SK-N-SH treated with all-trans-retinoic acid at 6 μM for 48 hours (cell line): ENCODE results near the gene RTP5.

Experiments used
- ATAC-seq: fragments of 200-7000 bp; cut with Tn5 transposase; 3 replicates; pipeline ENCODE4 v1.9.1; 2020; ENCODE audit warnings: mild to moderate bottlenecking, moderate library complexity
- ARNTL ChIP-seq: fragments of 450-650 bp; formaldehyde crosslinking; IDR thresholded peaks from 2 replicates; pipeline ENCODE4 v1.5.0; 2020; ENCODE audit warnings: low read depth, mild to moderate bottlenecking, moderate library complexity, borderline replicate concordance
- BACH2 ChIP-seq: fragments of 250-450 bp; sonication (Bioruptor Pico); IDR thresholded peaks from 2 replicates; pipeline ENCODE4 v1.9.0; 2021; ENCODE audit warnings: mild to moderate bottlenecking, borderline replicate concordance
- CSDC2 ChIP-seq: fragments of 250-450 bp; sonication (Bioruptor Pico); IDR thresholded peaks from 2 replicates; pipeline ENCODE4 v1.5.0; 2020; ENCODE audit warnings: mild to moderate bottlenecking, moderate library complexity
- ESRRG ChIP-seq: fragments of 250-450 bp; sonication (Bioruptor Pico); IDR thresholded peaks from 2 replicates; pipeline ENCODE4 v1.6.1; 2021; ENCODE audit warnings: mild to moderate bottlenecking
- GLIS3 ChIP-seq: fragments of 250-450 bp; sonication (Bioruptor Pico); IDR thresholded peaks from 2 replicates; pipeline ENCODE4 v1.5.0; 2020; ENCODE audit warnings: mild to moderate bottlenecking, moderate library complexity
- ISL1 ChIP-seq: fragments of 250-450 bp; sonication (Bioruptor Pico); IDR thresholded peaks from 2 replicates; pipeline ENCODE4 v2.1.2; 2022; ENCODE audit warnings: mild to moderate bottlenecking, moderate library complexity
- OSR1 ChIP-seq: fragments of 250-450 bp; sonication (Bioruptor Pico); IDR thresholded peaks from 2 replicates; pipeline ENCODE4 v1.8.0; 2022; ENCODE audit warnings: moderate library complexity, mild to moderate bottlenecking, inconsistent platforms
- PPARA ChIP-seq: fragments of 250-450 bp; sonication (Bioruptor Pico); IDR thresholded peaks from 2 replicates; pipeline ENCODE4 v1.5.0; 2020; ENCODE audit warnings: mild to moderate bottlenecking, borderline replicate concordance
- RARB ChIP-seq: fragments of 250-450 bp; sonication (Bioruptor Pico); IDR thresholded peaks from 2 replicates; pipeline ENCODE4 v1.8.0; 2021; ENCODE audit warnings: mild to moderate bottlenecking, moderate library complexity
- SNAI2 ChIP-seq: fragments of 250-450 bp; sonication (Bioruptor Pico); IDR thresholded peaks from 2 replicates; pipeline ENCODE4 v1.5.0; 2020; ENCODE audit warnings: mild to moderate bottlenecking, moderate library complexity
- TCF4 ChIP-seq: fragments of 250-450 bp; sonication (Bioruptor Pico); IDR thresholded peaks from 2 replicates; pipeline ENCODE4 v1.8.0; 2021; ENCODE audit warnings: mild to moderate bottlenecking, moderate library complexity, borderline replicate concordance
- TOX ChIP-seq: fragments of 250-450 bp; sonication (Bioruptor Pico); IDR thresholded peaks from 2 replicates; pipeline ENCODE4 v1.8.0; 2021; ENCODE audit warnings: mild to moderate bottlenecking, moderate library complexity, borderline replicate concordance
- ZC3H10 ChIP-seq: fragments of 250-450 bp; sonication (Bioruptor Pico); IDR thresholded peaks from 2 replicates; pipeline ENCODE4 v1.5.1; 2021; ENCODE audit warnings: mild to moderate bottlenecking, moderate library complexity
- ZFP3 ChIP-seq: fragments of 250-450 bp; sonication (Bioruptor Pico); IDR thresholded peaks from 2 replicates; pipeline ENCODE4 v1.5.0; 2020; ENCODE audit warnings: mild to moderate bottlenecking, moderate library complexity
- ZFP30 ChIP-seq: fragments of 450-650 bp; formaldehyde crosslinking; IDR thresholded peaks from 2 replicates; pipeline ENCODE4 v1.5.0; 2022; ENCODE audit warnings: mild to moderate bottlenecking, moderate library complexity
- ZNF565 ChIP-seq: fragments of 450-650 bp; formaldehyde crosslinking; conservative IDR thresholded peaks from 2 replicates; pipeline ENCODE4 v1.5.0; 2020; ENCODE audit warnings: low read depth, mild to moderate bottlenecking, moderate library complexity
- ZNF70 ChIP-seq: fragments of 450-650 bp; formaldehyde crosslinking; IDR thresholded peaks from 2 replicates; pipeline ENCODE4 v1.5.0; 2020; ENCODE audit warnings: mild to moderate bottlenecking, moderate library complexity
- ZNF8 ChIP-seq: fragments of 450-650 bp; formaldehyde crosslinking; IDR thresholded peaks from 2 replicates; pipeline ENCODE4 v1.5.0; 2020; ENCODE audit warnings: mild to moderate bottlenecking, moderate library complexity
- TF ChIP-seq, protein P1 (sequence below): fragments of 250-450 bp; sonication (Bioruptor Pico); IDR thresholded peaks from 2 replicates; pipeline ENCODE4 v1.8.0; 2021; ENCODE audit warnings: low read depth, mild to moderate bottlenecking, moderate library complexity, borderline replicate concordance
- TF ChIP-seq, protein P2 (sequence below): fragments of 250-450 bp; sonication (Bioruptor Pico); IDR thresholded peaks from 2 replicates; pipeline ENCODE4 v1.8.0; 2020; ENCODE audit warnings: mild to moderate bottlenecking, moderate library complexity, borderline replicate concordance
- TF ChIP-seq, protein P3 (sequence below): fragments of 250-450 bp; sonication (Bioruptor Pico); IDR thresholded peaks from 2 replicates; pipeline ENCODE4 v1.5.1; 2021; ENCODE audit warnings: mild to moderate bottlenecking, moderate library complexity
- TF ChIP-seq, protein P4 (sequence below): fragments of 250-450 bp; sonication (Bioruptor Pico); IDR thresholded peaks from 2 replicates; pipeline ENCODE4 v1.5.1; 2020; ENCODE audit warnings: low read depth, mild to moderate bottlenecking, moderate library complexity

The RTP5 gene

DNA sequence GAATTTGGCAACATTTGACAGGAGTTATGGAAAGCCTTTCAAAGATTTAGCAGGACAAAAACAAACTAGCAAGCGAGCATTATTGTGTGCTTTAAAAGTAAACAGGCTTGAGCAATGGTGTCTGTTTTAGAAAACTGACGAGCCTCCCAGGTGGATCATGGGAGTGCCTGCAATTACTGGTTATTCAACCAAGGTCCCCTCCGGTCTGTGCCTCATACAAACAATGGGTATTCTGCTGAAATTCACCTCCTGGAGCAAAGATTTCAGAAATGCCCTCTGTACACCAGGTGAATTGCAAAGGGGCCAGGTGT lies 22.4 kb downstream of the RTP5 start:
- no peak for ATAC-seq
- TF ChIP-seq OSR1 (CRISPR knock-in tag) (no peak), GLIS3 (no peak), TOX (CRISPR knock-in tag) (no peak), ESRRG (CRISPR knock-in tag) (no peak), ZC3H10 (CRISPR knock-in tag) (no peak), RARB (no peak)
- TF ChIP-seq, protein P1, sequence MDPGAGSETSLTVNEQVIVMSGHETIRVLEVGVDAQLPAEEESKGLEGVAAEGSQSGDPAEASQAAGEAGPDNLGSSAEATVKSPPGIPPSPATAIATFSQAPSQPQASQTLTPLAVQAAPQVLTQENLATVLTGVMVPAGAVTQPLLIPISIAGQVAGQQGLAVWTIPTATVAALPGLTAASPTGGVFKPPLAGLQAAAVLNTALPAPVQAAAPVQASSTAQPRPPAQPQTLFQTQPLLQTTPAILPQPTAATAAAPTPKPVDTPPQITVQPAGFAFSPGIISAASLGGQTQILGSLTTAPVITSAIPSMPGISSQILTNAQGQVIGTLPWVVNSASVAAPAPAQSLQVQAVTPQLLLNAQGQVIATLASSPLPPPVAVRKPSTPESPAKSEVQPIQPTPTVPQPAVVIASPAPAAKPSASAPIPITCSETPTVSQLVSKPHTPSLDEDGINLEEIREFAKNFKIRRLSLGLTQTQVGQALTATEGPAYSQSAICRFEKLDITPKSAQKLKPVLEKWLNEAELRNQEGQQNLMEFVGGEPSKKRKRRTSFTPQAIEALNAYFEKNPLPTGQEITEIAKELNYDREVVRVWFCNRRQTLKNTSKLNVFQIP (CRISPR knock-in tag) = no peak
- TF ChIP-seq, protein P2, sequence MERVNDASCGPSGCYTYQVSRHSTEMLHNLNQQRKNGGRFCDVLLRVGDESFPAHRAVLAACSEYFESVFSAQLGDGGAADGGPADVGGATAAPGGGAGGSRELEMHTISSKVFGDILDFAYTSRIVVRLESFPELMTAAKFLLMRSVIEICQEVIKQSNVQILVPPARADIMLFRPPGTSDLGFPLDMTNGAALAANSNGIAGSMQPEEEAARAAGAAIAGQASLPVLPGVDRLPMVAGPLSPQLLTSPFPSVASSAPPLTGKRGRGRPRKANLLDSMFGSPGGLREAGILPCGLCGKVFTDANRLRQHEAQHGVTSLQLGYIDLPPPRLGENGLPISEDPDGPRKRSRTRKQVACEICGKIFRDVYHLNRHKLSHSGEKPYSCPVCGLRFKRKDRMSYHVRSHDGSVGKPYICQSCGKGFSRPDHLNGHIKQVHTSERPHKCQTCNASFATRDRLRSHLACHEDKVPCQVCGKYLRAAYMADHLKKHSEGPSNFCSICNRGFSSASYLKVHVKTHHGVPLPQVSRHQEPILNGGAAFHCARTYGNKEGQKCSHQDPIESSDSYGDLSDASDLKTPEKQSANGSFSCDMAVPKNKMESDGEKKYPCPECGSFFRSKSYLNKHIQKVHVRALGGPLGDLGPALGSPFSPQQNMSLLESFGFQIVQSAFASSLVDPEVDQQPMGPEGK = no peak

DNA sequence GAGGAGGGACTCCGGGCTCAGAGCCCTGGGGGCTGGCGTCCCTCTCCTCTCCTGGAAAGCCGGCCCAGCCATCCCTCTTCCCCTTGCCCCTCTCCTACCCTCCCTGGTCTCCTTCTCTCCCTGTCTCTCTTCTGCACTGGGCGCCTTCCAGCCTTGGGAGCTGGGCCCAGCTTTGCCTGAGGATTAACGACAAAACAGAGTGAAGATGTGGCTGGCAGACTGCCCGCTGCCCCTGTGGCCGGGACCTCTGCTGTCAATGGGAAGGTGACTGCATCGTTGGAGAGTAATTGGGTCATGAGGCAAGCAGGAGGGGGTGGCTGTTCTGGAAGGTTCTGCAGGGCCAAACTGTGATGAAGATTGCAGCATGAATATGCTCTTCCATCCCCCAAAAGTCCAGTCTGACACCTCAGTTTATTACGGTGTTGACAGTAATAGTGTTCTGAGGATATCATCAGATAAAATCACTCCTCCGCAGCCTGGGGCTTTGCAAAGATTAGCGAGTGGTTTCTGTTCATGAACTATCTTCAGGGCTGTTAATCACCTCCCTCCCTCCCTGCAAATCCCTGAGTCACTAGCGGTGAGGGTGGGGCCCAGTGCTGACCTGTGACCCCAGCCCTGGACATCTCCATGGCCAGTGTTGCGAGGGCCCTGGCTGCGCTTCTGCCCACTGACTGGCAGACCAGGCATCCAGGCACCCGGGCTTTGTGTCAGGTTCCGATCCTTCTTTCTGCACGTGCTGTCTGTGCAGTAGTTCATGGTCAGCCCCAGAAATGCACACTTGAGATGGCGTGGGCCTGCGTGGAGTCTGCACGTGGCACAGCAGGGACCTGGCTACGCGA lies 23.0 kb downstream of the RTP5 start:
- ATAC-seq = no peak
- TF ChIP-seq, protein P2 = no peak
- TF ChIP-seq TCF4 = no peak
- no peak for TF ChIP-seq ZFP3 (CRISPR knock-in tag)
- TF ChIP-seq ZC3H10 (CRISPR knock-in tag) = no peak
- no peak for TF ChIP-seq SNAI2
- no peak for TF ChIP-seq ESRRG (CRISPR knock-in tag)
- TF ChIP-seq, protein P3, sequence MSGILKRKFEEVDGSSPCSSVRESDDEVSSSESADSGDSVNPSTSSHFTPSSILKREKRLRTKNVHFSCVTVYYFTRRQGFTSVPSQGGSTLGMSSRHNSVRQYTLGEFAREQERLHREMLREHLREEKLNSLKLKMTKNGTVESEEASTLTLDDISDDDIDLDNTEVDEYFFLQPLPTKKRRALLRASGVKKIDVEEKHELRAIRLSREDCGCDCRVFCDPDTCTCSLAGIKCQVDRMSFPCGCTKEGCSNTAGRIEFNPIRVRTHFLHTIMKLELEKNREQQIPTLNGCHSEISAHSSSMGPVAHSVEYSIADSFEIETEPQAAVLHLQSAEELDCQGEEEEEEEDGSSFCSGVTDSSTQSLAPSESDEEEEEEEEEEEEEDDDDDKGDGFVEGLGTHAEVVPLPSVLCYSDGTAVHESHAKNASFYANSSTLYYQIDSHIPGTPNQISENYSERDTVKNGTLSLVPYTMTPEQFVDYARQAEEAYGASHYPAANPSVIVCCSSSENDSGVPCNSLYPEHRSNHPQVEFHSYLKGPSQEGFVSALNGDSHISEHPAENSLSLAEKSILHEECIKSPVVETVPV = no peak
- TF ChIP-seq PPARA (CRISPR knock-in tag) = no peak
- no peak for TF ChIP-seq OSR1 (CRISPR knock-in tag)
- TF ChIP-seq ISL1 (CRISPR knock-in tag) = no peak
- no peak for TF ChIP-seq ZFP30 (CRISPR knock-in tag)
- TF ChIP-seq, protein P1 (CRISPR knock-in tag) = no peak
- no peak for TF ChIP-seq CSDC2 (CRISPR knock-in tag)
- TF ChIP-seq ZNF8 (CRISPR knock-in tag) = no peak
- TF ChIP-seq ARNTL (CRISPR knock-in tag) = no peak
- no peak for TF ChIP-seq ZNF70 (CRISPR knock-in tag)
- no peak for TF ChIP-seq BACH2 (CRISPR knock-in tag)
- TF ChIP-seq, protein P4, sequence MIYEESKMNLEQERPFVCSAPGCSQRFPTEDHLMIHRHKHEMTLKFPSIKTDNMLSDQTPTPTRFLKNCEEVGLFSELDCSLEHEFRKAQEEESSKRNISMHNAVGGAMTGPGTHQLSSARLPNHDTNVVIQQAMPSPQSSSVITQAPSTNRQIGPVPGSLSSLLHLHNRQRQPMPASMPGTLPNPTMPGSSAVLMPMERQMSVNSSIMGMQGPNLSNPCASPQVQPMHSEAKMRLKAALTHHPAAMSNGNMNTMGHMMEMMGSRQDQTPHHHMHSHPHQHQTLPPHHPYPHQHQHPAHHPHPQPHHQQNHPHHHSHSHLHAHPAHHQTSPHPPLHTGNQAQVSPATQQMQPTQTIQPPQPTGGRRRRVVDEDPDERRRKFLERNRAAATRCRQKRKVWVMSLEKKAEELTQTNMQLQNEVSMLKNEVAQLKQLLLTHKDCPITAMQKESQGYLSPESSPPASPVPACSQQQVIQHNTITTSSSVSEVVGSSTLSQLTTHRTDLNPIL (CRISPR knock-in tag) = no peak

DNA sequence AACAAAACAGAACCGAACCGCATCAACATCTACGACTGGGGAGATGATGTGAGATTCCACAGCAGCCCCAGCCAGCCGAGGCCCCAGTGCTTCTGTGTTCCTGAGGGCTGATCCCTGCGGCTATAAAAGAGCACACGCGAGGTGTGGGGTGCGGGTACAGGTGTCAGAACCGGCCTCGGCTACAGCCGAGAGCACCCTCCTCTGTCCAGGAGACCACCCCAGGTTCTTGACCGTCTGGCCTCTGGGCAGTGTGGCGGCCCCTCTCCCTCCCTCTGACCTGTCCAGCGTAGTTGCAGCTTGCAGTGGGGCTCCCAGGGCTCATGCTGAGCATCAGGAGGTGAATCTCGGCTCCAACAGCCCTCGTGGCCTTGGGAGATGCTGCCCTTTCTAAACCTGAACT lies 23.7 kb downstream of the RTP5 start:
- TF ChIP-seq GLIS3 = no peak
- no peak for TF ChIP-seq ISL1 (CRISPR knock-in tag)
- TF ChIP-seq ZC3H10 (CRISPR knock-in tag) = no peak
- TF ChIP-seq TOX (CRISPR knock-in tag) = no peak
- TF ChIP-seq ESRRG (CRISPR knock-in tag) = no peak
- TF ChIP-seq ZNF8 (CRISPR knock-in tag) = no peak
- TF ChIP-seq ZNF565 (CRISPR knock-in tag) = no peak
- no peak for TF ChIP-seq CSDC2 (CRISPR knock-in tag)
- no peak for TF ChIP-seq ZFP3 (CRISPR knock-in tag)
- no peak for TF ChIP-seq BACH2 (CRISPR knock-in tag)
- TF ChIP-seq, protein P4 (CRISPR knock-in tag) = no peak
- ATAC-seq = no peak
